Ovary (tissue), 9 donors: ENCODE measurements around the gene TMEM212. TPM values are rescaled to one million over a fixed set of nuclear protein-coding genes. Genes with fewer than 3 reads are reported as not detected.

Source experiments
- DNase-seq, 5 donors: peaks; one replicate each; pipeline ENCODE4 v3.0.0-alpha.2; 2019 to 2020
- H3K27ac ChIP-seq, 2 donors: fragments of 200-600 bp; one replicate each; pipeline versions ENCODE4 v1.5.1 to v1.8.0; 2019 to 2022
- H3K27me3 ChIP-seq: fragments of 200-600 bp; one replicate; pipeline ENCODE4 v1.8.0; 2022
- H3K36me3 ChIP-seq: fragments of 200-600 bp; sonication (generic); one replicate; pipeline ENCODE4 v1.5.1; 2019
- H3K4me1 ChIP-seq: one replicate; pipeline ENCODE4 v1.8.1; 2013; ENCODE audit warnings: mild to moderate bottlenecking, moderate library complexity; ENCODE audit not compliant: insufficient read depth
- H3K4me3 ChIP-seq: fragments of 200-600 bp; sonication (generic); one replicate; pipeline ENCODE4 v1.5.1; 2017
- H3K9me3 ChIP-seq, 2 donors: fragments of 200-600 bp in 1 of 2; sonication (generic) in 1 of 2; one replicate each; pipeline versions ENCODE4 v1.5.1 to v1.8.1; 2013 to 2019; ENCODE audit warnings: mild to moderate bottlenecking in 1 of 2, moderate library complexity in 1 of 2
- CTCF ChIP-seq, 3 donors: fragments of 450-650 bp in 2 of 3; fragments of 200-600 bp in 1 of 3; IDR thresholded peaks; one replicate each; pipeline versions ENCODE4 v1.5.1 to v1.8.0; 2016 to 2022; ENCODE audit warnings: antibody characterized with exemption in 3 of 3, mild to moderate bottlenecking in 1 of 3
- EP300 ChIP-seq: sonication (generic); formaldehyde crosslinking; IDR thresholded peaks from one replicate; pipeline ENCODE4 v1.6.1; 2017; ENCODE audit warnings: antibody characterized with exemption
- POLR2A ChIP-seq: fragments of 450-650 bp; IDR thresholded peaks from one replicate; pipeline ENCODE4 v1.6.1; 2017; ENCODE audit warnings: antibody characterized with exemption, mild to moderate bottlenecking, moderate library complexity
- WGBS, 3 donors: extraction: QIAGEN DNeasy Blood & Tissue Kit in 1 of 3; methylation state at CpG; one replicate each; pipeline versions ENCODE4 v1.1.5 to v1.1.7; 2013 to 2017; 5-methylcytosine and 5-hydroxymethylcytosine counted together
- intact Hi-C, 4 donors: fragments of 100-400 bp; cut with DNase I; formaldehyde crosslinking; loops; one replicate each; pipeline versions ENCODE4 v1.11.0 to v1.15.1; 2022 to 2023
- polyA plus RNA-seq, 2 donors: library from polyadenylated mRNA; stranded (reverse); fragments of 200-250 nt in 1 of 2; fragments of 350-450 nt in 1 of 2; fragmentation: Illumina TruSeq in 1 of 2; extraction: RNeasy Lipid Tissue Mini Kit (QIAGEN cat#74804) in 1 of 2; gene quantifications; one replicate each; pipeline ENCODE4 v1.2.3, GENCODE V29; 2013 to 2014
- total RNA-seq, 7 donors: library from RNA; depleted of rRNA in 2 of 7; stranded (reverse); fragments of >200 nt in 2 of 7; fragmentation: NEBNext Ultra II Directional in 3 of 7; extraction: Animal tissue kit (Norgen Biotek cat#: 25700) in 3 of 7; gene quantifications; one replicate each; pipeline versions ENCODE4 v1.1.0 to v1.2.4, GENCODE V29; 2016 to 2023
- donor health status: DM: no; HTN: no; CAD: no; lungs with moderate emphysema.
- donor health status: DM: no; HTN: no; CAD: no.
- donor health status: Bipolar disorder and iron deficiency.
- donor health status: DM: yes; HTN: yes; CAD: no.
- donor health status: DM: no; HTN: no; CAD: no.
- donor health status: DM: yes; HTN: yes; CAD: no.

TMEM212 gene
- total and polyA plus RNA-seq, 9 donors = 0.35 to 5.5 (median 0.93) TPM; not detected in 5

- Histone ChIP-seq H3K27ac (peak overlapping the region; percentile 13 to 83), H3K36me3 (no peaks in the 10 kb centered on the region), H3K4me1 (peaks cover 21% of the 10 kb centered on the region), H3K4me3 (no peak overlapping the region), H3K27me3 (no peaks in the 10 kb centered on the region), H3K9me3 (no peaks in the 10 kb centered on the region)
- TF ChIP-seq POLR2A (no peak), EP300 (no peak), CTCF (IDR thresholded peaks at IDR 0.05) (no peak)
- intact Hi-C loops = loop anchor here in 3 of 4 donors (5.0 kb wide), 2 partner anchors 32 to 33 kb away; no protein-coding TSS in a partner anchor
- 1 to 9% (median 8%) methylated on average over 6 of the region's 6 CpGs for WGBS, 3 donors
- peak; percentile 46 to 71 (median 62) for DNase-seq
Observed at GRCh38 chr3:171804618-171805389, 38.3 kb upstream of the TMEM212 start.

- intact Hi-C loops = loop anchor here in 2 of 4 donors (5.0 kb wide), 1 partner anchor 33 kb away; no protein-coding TSS in a partner anchor
- no peaks in the 10 kb centered on the region for H3K36me3 ChIP-seq
- TF ChIP-seq EP300 (no peak), POLR2A (no peak), CTCF (IDR thresholded peaks at IDR 0.05) (no peak)
- H3K9me3 ChIP-seq = no peaks in the 10 kb centered on the region
- peaks cover 21% of the 10 kb centered on the region for H3K4me1 ChIP-seq
- H3K4me3 ChIP-seq = no peak overlapping the region
- WGBS, 3 donors = 24 to 38% (median 34%) methylated on average over 3 of the region's 3 CpGs
- peak overlapping the region; percentile 53 to 83 for H3K27ac ChIP-seq
- DNase-seq = no peak
- no peaks in the 10 kb centered on the region for H3K27me3 ChIP-seq
Observed at GRCh38 chr3:171805687-171806086, 37.5 kb upstream of the TMEM212 start.

GRCh38 chr3:171806200-171807128 is 36.7 kb upstream of the TMEM212 start:
- H3K4me1 ChIP-seq = peaks cover 23% of the 10 kb centered on the region
- peak overlapping the region in 1 of 2 donors; percentile 83 for H3K27ac ChIP-seq
- H3K36me3 ChIP-seq = no peaks in the 10 kb centered on the region
- 30 to 54% (median 38%) methylated on average over 5 of the region's 5 CpGs for WGBS, 3 donors
- no peak for TF ChIP-seq EP300
- TF ChIP-seq CTCF (IDR thresholded peaks at IDR 0.05) = no peak
- TF ChIP-seq POLR2A = no peak
- no peaks in the 10 kb centered on the region for H3K9me3 ChIP-seq
- H3K4me3 ChIP-seq = no peak overlapping the region
- intact Hi-C loops = loop anchor here in 2 of 4 donors (5.0 kb wide), 1 partner anchor 34 kb away; no protein-coding TSS in a partner anchor
- no peaks in the 10 kb centered on the region for H3K27me3 ChIP-seq
- no peak for DNase-seq

- H3K27me3 ChIP-seq = no peaks in the 10 kb centered on the region
- no peak overlapping the region for H3K4me3 ChIP-seq
- H3K36me3 ChIP-seq = no peaks in the 10 kb centered on the region
- TF ChIP-seq CTCF (IDR thresholded peaks at IDR 0.05) = no peak
- TF ChIP-seq POLR2A = no peak
- TF ChIP-seq EP300 = no peak
- no peak for DNase-seq
- H3K9me3 ChIP-seq = no peaks in the 10 kb centered on the region
- intact Hi-C loops = loop anchor here in 2 of 4 donors (5.0 kb wide), 1 partner anchor 35 kb away; no protein-coding TSS in a partner anchor
- WGBS, 3 donors = 80 to 91% (median 82%) methylated on average over 7 of the region's 7 CpGs
- H3K27ac ChIP-seq = peak overlapping the region in 1 of 2 donors; percentile 83
- H3K4me1 ChIP-seq = peaks cover 22% of the 10 kb centered on the region
Observed at GRCh38 chr3:171807129-171807675, 35.9 kb upstream of the TMEM212 start.
